Measurements from ENCODE around the gene ERN1. TPM values are rescaled to one million over a fixed set of nuclear protein-coding genes. Genes with fewer than 3 reads are reported as not detected.

Gene ERN1
- total and polyA plus RNA-seq, 8 donors = 10.6 to 45.0 (median 11.5) TPM

GRCh38 chr17:64091571-64091970 is 38.4 kb downstream of the ERN1 start:
- Histone ChIP-seq H3K27me3 (no peaks in the 10 kb centered on the region), H3K4me3 (no peak overlapping the region), H3K4me1 (peaks cover 4 to 89% of the 10 kb centered on the region in 2 donors), H3K27ac (peak overlapping the region in 1 of 2 donors; percentile 69), H3K9me3 (no peaks in the 10 kb centered on the region), H3K36me3 (peaks cover 0 to 9% of the 10 kb centered on the region in 2 donors)
- intact Hi-C loops (cut with DNase I) = no loop called here
- ATAC-seq = no peak
- DNase-seq = no peak
- TF ChIP-seq, protein P1, sequence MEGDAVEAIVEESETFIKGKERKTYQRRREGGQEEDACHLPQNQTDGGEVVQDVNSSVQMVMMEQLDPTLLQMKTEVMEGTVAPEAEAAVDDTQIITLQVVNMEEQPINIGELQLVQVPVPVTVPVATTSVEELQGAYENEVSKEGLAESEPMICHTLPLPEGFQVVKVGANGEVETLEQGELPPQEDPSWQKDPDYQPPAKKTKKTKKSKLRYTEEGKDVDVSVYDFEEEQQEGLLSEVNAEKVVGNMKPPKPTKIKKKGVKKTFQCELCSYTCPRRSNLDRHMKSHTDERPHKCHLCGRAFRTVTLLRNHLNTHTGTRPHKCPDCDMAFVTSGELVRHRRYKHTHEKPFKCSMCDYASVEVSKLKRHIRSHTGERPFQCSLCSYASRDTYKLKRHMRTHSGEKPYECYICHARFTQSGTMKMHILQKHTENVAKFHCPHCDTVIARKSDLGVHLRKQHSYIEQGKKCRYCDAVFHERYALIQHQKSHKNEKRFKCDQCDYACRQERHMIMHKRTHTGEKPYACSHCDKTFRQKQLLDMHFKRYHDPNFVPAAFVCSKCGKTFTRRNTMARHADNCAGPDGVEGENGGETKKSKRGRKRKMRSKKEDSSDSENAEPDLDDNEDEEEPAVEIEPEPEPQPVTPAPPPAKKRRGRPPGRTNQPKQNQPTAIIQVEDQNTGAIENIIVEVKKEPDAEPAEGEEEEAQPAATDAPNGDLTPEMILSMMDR (IDR thresholded peaks at IDR 0.05) = no peak

DNA sequence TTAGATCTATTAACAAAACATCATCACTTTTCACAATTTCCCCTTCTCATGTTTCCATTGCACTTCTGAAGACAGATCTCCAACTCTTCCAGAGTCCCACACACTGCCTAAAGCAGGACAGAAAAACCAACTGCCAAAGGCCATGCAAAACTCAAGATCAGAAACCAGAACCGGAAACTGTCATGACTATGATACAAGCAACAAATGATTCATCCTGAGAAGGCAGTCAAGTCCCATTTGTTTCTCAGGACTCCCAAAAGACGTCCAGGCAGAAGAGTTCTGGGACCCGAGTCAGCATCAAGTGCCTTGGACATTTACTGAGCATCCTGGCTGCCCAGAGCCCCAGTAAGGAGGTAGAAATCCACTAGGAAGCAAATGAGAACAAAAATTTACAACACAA is 38.8 kb downstream of the ERN1 start:
- no peak for ATAC-seq

DNA sequence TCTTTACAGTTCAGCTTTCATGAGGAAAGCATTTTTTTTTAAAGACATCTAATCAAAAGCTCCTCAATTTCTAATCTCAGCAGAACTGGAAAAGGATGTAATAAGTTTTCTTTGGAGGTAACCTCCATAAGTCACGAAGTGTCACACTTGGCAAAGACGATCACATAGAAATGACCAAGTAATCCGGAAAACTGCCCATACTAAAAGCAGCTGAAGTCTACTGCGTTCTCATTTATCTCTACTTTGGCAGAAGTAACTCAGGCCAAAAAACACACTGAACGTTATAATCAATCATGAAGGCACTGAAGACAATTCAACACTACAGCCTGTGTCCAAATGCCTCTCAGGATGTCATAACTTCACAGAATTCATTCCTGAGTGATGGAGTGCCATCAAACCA is 39.8 kb downstream of the ERN1 start:
- H3K27me3 ChIP-seq = no peaks in the 10 kb centered on the region
- H3K36me3 ChIP-seq = no peaks in the 10 kb centered on the region
- H3K27ac ChIP-seq = no peak overlapping the region
- H3K9me3 ChIP-seq = no peaks in the 10 kb centered on the region
- TF ChIP-seq, protein P1 (IDR thresholded peaks at IDR 0.05) = no peak
- no peak for DNase-seq
- no peak for ATAC-seq
- intact Hi-C loops (cut with DNase I) = no loop called here
- peaks cover 5 to 90% of the 10 kb centered on the region in 2 donors for H3K4me1 ChIP-seq
- H3K4me3 ChIP-seq = no peak overlapping the region

More for the DNA sequence above, 38.8 kb downstream of the ERN1 start:
- H3K27me3 ChIP-seq = no peaks in the 10 kb centered on the region
- intact Hi-C loops (cut with DNase I) = no loop called here
- peaks cover 0 to 5% of the 10 kb centered on the region in 2 donors for H3K36me3 ChIP-seq
- DNase-seq = no peak
- TF ChIP-seq, protein P1 (IDR thresholded peaks at IDR 0.05) = no peak
- no peak overlapping the region for H3K27ac ChIP-seq
- peaks cover 4 to 90% of the 10 kb centered on the region in 2 donors for H3K4me1 ChIP-seq
- H3K4me3 ChIP-seq = no peak overlapping the region
- no peaks in the 10 kb centered on the region for H3K9me3 ChIP-seq

DNA sequence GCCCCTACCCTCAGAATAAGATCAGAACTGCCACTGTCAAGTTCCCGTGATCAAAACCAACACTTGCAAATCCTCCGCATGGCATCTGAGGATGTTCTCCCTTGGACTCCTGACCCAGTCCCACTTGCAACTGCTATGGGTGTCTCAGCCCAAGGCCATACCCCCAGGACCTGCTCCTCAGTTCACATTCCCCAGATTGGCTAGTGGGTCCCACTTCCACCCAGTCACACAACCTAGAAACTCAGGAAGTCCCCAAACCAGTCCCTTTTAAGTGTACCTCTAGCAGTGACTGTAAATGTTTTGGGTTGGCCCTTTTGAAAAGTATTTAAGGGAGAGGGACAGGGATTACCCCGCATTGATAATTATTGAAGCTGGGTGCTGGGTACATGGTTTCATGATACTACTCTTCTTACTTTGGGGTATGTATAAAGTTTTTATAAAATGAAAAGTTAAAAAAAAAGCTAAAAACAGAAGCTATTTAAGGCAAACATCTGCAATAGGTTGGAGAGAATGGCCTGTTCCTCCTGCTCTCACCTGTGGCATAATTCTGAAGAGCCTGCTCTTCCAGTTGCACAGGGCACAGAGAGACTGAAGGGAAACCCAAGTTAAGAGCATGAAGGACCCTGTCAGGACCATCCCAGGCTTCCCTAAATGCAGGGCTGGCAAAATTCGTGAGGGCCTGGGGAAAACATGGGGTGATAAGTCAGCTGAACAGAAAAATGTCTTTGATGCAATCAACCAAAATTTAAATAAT is 42.5 kb downstream of the ERN1 start:
- peaks cover 28 to 92% of the 10 kb centered on the region in 2 donors for H3K4me1 ChIP-seq

GRCh38 chr17:64085650-64086005 is 44.3 kb downstream of the ERN1 start:
- ATAC-seq = no peak
- no peaks in the 10 kb centered on the region for H3K27me3 ChIP-seq
- TF ChIP-seq, protein P1 (IDR thresholded peaks at IDR 0.05) = no peak
- intact Hi-C loops (cut with DNase I) = no loop called here
- H3K9me3 ChIP-seq = no peaks in the 10 kb centered on the region
- H3K4me1 ChIP-seq = peaks cover 30 to 92% of the 10 kb centered on the region in 2 donors
- H3K4me3 ChIP-seq = no peak overlapping the region
- no peak for DNase-seq
- no peaks in the 10 kb centered on the region for H3K36me3 ChIP-seq
- H3K27ac ChIP-seq = peak overlapping the region; percentile 23 to 33

More for the DNA sequence above, 42.5 kb downstream of the ERN1 start:
- Histone ChIP-seq H3K36me3 (no peaks in the 10 kb centered on the region), H3K4me3 (no peak overlapping the region), H3K27ac (peak overlapping the region in 1 of 2 donors; percentile 21), H3K27me3 (no peaks in the 10 kb centered on the region), H3K9me3 (no peaks in the 10 kb centered on the region)
- DNase-seq (peak in 1 of 4 donors; percentile 4), ATAC-seq (peak; percentile 42)
- TF ChIP-seq, protein P1 (IDR thresholded peaks at IDR 0.05) = no peak
- intact Hi-C loops (cut with DNase I) = no loop called here
